Right ventricle myocardium superior (tissue), 1 donor: Measurements from ENCODE around the gene MRPL47. TPM values are rescaled to one million over a fixed set of nuclear protein-coding genes. Genes with fewer than 3 reads are reported as not detected.
"Not testable (repeated sequence)": the region's sequence is repeated elsewhere in the genome, so short reads cannot be mapped to it uniquely, and the experiment has no call there.

Experiments
- ATAC-seq: fragments of 200-7000 bp; cut with Tn5 transposase; one replicate; pipeline ENCODE4 v1.9.1; 2020; ENCODE audit warnings: mild to moderate bottlenecking; ENCODE audit not compliant: poor library complexity
- DNase-seq: peaks from one replicate; pipeline ENCODE4 v3.0.0-alpha.2; 2020
- intact Hi-C: fragments of 100-400 bp; cut with DNase I; formaldehyde crosslinking; loops from one replicate; pipeline ENCODE4 v1.11.2; 2022
- long read RNA-seq: library from polyadenylated mRNA; unstranded; transcript quantifications from one replicate; pipeline ENCODE4 v2.0.0, GENCODE V29; 2021
- total RNA-seq: library from RNA; stranded (reverse); fragmentation: NEBNext Ultra II Directional; extraction: Animal tissue kit (Norgen Biotek cat#: 25700); gene quantifications from one replicate; pipeline ENCODE4 v1.2.1, GENCODE V29; 2021
- donor health status: DM: no; HTN: yes; CAD: no; lungs with severe emphysema.

Gene MRPL47
- 44.4 TPM for total RNA-seq
- long read RNA-seq, transcript MRPL47-203 (7 exons, 1,370 nt) = major isoform, 33 of 37 reads
- long read RNA-seq, partial matches to known transcripts = 1 of 37 reads
- long read RNA-seq, other reads (novel, unspliced or antisense) = 1 of 37 reads

DNA sequence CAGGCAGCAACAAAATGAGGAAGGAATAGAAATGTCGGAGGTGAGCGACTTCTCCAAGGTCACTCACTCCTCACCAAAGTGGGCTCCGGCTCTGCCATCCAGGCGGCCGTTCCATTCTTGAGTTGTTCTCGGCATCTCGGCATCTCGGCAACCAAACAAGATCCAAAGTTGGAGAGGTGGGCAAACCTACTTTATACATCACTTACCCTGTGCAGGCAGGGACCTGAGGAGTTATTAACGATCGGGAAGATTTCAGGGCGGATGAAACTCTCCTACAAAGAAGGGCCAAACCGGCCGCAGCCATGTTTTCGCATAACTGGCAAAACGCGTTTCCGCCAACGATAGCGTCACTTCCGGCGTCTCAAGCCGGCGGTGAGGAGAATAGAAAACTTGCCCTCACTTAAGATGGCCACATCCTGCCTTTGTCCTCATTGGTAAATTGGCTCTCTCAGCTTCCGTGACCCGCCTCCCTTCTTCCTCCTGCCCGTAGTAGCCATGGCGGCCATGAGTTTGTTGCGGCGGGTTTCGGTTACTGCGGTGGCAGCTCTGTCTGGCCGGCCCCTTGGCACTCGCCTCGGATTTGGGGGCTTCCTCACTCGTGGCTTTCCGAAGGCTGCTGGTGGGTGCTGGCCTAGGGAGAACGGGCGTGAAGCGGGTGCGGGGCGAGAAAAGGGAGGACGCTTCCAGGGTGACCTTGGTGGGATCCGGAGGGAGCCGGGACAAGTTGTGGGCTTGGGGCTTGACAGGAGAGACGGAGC is at the start of gene MRPL47, which contains the start of gene NDUFB5:
Gene MRPL47 (minus strand): TSS at position 318 of the 758 bp plus-strand sequence. CDS start 14 bp downstream, at position 304.
Gene NDUFB5 (plus strand): TSS at position 474 of the 758 bp plus-strand sequence. CDS start 22 bp downstream, at position 496.
- ATAC-seq (peak; percentile 99), DNase-seq (peak; percentile 96)
- intact Hi-C loops = no loop called here

DNA sequence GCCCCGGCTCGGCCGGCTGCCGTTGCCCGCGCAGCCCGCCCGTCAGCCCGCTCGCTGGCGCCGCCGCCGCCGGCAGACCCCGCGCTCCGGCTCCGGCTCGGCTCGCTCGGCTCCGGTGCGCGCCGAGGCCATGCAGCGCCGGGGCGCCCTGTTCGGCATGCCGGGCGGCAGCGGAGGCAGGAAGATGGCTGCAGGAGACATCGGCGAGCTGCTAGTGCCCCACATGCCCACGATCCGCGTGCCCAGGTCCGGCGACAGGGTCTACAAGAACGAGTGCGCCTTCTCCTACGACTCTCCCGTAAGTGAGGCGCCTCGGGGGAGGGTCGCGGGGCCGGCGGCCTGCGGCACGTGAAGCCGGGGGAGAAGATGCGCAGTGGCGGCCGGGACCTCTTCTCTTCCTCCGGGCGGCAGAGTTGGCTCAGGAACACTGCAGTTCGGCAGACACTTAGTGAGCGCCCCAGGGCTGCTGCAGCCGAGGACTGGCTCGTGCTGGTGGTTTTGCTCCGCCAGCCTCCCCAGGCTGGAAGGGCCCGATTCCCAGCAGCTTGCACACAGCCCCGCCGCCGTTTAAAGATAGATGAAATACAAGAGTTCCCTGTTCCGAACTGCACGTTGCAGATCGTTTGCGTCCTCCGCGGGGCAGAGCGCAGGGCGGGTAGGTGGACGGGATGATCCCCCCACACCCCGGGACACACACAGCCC is 48.8 kb upstream of the MRPL47 start:
- DNase-seq (peak; percentile 82), ATAC-seq (peak; percentile 82)
- intact Hi-C loops = loop anchor here (10.0 kb wide), 1 partner anchor 62 kb away; no protein-coding TSS in a partner anchor

DNA sequence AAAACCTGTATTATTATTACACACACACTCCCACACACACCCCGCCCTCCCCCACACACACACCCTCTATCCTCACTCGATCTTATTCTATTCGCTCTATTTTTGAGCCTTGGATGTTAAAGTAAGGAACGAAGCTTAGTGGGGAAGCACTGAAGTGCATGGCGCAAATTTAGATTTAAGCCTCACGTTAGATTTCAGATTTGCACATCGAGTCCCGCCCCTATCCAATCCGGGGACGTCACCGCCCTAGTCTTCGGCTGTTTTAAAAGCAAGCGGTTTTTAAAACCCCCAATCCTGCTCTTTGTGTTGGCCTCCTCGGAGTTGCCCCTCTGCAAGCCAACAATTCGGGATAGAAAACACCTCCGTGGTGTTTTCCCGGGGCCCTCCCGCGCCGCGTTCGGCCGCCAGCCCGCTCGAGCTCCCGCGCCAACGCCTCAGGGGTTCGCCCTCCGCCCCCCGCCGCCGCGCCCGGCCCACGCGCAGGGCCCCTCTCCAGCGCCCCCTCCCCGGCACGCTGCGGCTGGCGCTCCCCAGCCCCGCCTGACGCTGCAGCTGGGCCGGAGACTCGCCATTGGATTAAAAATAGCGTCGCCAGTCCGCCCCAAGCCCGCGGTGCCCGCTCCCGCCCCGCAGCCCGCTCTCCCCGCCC is 48.1 kb upstream of the MRPL47 start, which contains the start of gene USP13:
Gene USP13 (plus strand): TSS at position 594 of the 649 bp plus-strand sequence. CDS start 186 bp downstream, outside the sequence.
- ATAC-seq (peak; percentile 66), DNase-seq (peak; percentile 83)
- intact Hi-C loops = loop anchor here (10.0 kb wide), 1 partner anchor 62 kb away; no protein-coding TSS in a partner anchor

DNA sequence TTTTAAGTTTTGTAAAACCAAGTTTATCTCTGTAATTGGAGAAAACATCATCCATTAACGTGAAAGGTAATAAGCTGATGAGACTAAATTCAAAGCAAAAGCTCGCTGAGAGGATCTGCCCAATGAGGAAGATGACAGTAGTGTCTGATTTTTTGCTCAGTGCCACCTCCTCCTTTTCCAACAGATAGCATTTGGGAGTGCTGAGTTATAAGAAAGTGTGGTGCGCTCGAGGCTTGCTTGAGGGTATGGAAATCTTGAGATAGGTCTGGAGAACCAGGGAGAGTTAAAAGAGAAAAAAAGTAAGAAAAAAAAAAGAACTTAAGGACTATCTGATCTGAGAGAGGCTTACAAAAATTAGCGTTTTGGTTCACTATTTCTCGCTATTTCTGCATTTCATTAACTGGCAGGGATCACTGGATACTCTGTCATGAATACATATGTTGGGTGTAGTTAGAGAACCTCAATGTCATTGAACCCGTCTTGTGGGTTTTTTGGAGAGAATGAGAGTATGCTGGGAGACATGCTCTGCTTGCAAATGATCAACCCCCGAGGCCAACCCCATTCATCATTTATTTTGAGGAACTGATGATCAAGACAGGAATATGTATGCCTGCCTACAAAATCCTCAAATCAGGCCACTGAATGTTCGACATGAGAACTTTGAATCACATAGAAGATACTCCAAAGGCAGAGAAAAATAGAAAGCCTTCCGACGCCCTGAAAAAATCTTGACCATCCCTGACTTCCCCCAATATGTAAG is 47.4 kb upstream of the MRPL47 start:
- intact Hi-C loops = loop anchor here (10.0 kb wide), 1 partner anchor 63 kb away; no protein-coding TSS in a partner anchor

DNA sequence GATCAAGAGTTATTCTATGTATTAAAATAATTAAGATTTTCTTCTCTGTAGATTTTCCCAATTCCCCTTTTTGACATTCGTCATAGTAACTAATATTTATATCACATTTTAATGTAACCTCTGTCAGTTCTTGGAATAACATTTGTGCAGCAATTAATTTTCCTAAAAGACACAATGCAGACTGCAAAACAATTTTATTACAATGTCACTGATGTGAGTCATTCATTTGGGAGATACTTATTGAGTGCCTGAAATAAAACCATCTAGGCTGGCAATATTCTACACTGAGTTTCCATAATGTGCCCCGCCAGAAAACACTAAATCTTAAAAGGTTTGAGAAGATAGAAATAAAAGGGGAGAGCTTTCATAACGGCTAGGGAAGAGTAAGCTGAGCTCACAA is 41.7 kb upstream of the MRPL47 start:
- intact Hi-C loops = no loop called here
- DNase-seq (no peak), ATAC-seq (no peak)

More for the DNA sequence above, 47.4 kb upstream of the MRPL47 start:
- ATAC-seq = no peak
- no peak for DNase-seq

DNA sequence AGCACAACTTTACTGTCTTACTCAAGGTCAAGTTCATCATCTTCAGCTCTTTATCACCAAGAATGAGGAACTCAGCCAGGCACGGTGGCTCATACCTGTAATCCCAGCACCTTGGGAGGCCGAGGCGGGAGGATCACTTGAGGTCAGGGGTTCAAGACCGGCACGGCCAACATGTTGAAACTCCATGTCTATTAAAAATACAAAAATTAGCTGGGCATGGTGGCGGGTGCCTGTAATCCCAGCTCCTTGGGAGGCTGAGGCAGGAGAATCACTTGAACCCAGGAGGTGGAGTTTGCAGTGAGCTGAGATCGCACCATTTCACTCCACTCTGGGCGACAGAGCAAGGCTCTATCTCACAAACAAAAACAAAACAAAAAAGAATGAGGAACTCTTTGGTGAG is 39.4 kb upstream of the MRPL47 start:
- ATAC-seq, intact Hi-C loops, DNase-seq: not testable (repeated sequence)

DNA sequence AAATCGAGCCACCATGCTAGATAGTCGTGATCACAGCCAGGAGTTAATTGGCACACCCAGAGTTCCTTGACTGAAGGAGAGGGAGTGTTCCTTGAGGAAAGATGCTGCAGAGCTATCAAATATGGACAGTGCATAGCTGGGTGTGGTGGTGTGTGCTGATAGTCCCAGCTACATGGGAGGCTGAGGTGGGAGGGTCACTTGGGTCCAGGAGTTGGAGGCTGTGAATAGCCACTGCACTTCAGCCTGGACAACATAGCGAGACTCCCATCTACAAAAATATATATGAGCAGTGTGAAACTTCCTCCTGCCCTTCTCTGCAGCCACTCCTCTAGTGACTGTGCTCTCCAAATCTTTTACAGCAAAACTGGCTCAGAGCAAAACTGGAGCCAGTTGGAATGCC is 38.4 kb upstream of the MRPL47 start:
- intact Hi-C loops = no loop called here
- ATAC-seq (no peak), DNase-seq (no peak)

DNA sequence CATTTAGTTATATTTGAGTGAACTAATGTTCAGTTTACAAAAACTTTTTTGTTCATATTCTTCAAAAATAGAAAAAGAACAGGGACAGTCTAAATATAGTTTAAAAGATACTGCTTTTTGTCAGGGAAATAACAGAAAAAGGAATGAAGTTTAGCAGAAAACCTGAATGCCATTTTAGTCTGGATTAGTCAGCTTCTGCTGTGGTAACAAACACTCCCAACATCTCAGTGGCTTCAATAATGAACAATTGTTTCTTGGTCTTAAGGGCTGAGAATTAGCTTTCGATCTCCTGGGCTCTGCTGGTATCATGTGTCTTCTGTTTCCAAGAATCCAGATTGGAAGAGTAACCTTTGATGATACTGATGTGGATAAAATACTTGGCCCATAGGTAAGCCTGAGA is 36.0 kb upstream of the MRPL47 start:
- intact Hi-C loops = no loop called here
- no peak for DNase-seq
- no peak for ATAC-seq

DNA sequence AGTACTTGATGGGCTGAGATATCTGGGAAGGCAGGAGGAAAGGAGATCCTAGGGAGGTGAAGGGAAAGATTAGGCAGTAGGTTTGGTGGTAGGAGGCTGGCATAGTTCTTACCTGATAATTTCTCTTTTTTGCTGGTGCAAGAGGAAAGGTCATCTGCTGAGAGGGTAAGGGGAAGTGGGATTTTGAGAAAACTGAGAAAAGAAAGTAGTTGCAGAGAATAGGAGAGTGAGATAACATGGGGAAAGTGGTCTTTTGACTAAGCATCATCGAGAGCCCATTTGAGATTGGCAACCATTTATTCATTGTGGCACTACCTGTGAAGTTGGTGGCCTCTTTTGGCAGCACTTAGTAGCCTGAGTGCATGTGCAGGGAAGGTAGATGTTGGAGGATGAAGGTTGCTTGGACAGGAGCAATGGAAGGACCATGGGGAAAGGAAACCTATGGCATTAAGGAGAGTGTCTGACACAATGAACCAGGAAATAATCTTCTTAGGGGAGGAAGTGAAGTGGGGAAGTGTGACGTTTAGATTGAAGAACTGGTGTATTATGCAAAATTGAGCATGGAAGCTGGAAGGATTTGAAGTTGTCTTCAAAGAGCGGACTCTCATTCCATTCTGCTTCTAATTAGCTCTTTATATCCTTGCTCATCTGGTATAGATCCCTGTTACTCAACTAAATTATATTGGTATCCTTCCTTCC is 26.5 kb upstream of the MRPL47 start:
- no peak for ATAC-seq
- DNase-seq = no peak
- intact Hi-C loops = no loop called here

DNA sequence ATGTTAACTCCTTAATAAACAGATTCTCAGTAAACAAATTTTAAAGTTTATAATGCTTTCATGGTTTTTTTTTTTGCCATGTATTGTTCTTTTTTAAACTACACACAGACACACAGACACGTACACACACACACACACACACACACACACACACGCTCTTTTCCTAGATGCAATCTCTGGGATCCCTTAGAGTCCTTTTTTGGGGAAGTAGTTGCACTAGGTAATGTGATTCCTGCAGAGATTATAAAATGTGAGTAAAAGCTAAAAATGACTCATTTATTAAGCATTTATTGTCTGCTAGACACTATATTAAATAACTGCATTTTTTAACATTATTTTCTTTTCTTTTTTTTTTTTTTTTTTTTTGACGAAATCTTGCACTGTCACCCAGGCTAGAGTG is 20.0 kb upstream of the MRPL47 start:
- ATAC-seq (no peak), DNase-seq (no peak)
- intact Hi-C loops = no loop called here

DNA sequence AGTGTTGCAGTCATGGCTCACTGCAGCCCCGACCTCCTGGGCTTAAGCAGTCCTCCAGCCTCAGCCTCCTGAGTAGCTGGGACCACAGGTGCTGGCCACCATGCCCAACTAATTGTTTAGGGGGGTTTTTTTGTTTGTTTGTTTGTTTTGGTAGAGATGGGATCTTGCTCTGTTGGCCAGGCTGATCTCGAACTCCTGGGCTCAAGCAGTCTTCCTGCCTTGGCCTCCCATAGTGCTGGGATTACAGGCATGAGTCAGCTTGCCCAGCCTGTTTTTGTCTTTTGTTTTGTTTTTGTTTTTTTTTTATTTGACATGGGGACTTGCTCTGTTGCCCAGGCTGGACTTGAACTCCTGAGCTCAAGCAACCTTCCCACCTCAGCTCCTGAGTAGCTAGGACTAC is 17.6 kb upstream of the MRPL47 start:
- ATAC-seq (no peak), DNase-seq (no peak)
- intact Hi-C loops = no loop called here

DNA sequence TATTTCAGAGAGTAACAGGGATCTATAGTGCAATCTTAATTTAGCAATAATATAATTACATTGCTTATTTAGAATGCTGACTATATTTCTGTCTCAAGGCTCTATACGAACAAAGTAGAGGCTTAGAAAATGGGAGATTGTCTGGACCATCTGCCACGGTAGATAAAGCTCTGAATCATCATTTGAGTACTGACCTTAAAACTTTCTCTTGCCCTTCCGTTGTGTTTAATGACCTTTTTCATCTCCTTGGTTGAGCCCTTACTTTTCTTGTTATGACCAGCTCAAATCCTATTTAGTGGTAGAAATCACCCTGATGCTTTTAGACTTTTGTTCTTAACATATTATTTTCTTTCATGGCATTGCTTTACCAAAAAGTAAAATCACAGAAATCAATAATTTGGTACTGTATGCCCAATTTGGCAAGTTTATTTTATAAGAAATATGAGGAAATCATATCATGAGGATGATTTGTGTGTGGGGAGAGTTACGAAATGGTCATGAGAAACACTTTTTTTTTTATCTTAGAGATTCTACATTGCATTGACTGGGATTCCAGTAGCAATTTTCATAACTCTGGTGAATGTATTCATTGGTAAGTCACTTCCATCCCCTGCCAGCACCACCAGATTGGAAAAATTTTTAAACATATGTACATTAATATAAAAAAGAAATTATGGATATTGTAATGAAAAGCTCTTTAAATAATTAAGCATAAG is 11.2 kb upstream of the MRPL47 start:
- DNase-seq = no peak
- intact Hi-C loops = no loop called here
- ATAC-seq = no peak

DNA sequence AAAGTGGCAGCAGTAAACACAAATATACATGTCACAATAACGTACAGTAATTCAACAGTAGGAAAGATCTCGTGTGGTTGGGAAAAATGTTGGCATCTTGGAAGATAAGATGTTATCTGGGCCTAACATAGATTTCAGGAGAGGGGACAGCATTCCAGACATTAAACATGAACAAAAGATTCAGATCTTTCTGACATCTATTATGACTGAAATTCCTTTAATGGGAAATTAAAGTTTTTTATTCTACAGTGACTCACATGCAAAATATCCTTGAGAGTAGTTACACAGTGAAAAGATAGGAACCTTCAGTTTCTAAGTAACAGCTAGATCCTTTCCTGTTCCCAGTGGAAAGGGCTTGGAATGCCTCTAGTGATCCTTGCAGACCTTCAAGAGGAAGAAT is 9.4 kb upstream of the MRPL47 start:
- DNase-seq (no peak), ATAC-seq (no peak)
- intact Hi-C loops = no loop called here

DNA sequence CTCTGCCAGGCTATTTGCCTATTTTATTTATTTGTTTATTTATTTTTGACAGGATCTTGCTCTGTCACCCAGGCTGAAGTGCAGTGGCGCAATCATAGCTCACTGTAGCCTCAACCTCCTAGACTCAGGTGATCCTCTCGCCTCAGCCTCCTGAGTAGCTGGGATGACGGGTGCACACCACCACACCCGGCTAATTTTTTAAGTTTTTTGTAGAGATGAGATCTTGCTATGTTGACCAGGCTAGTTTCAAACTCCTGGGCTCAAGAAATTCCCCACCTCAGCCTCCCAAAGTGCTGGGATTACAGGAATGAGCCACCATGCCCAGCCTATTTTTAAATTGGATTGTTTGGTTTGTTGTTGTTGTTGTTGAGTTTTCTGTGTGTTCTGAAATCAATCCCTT is 5.6 kb upstream of the MRPL47 start:
- ATAC-seq = no peak
- DNase-seq = no peak
- intact Hi-C loops = no loop called here

DNA sequence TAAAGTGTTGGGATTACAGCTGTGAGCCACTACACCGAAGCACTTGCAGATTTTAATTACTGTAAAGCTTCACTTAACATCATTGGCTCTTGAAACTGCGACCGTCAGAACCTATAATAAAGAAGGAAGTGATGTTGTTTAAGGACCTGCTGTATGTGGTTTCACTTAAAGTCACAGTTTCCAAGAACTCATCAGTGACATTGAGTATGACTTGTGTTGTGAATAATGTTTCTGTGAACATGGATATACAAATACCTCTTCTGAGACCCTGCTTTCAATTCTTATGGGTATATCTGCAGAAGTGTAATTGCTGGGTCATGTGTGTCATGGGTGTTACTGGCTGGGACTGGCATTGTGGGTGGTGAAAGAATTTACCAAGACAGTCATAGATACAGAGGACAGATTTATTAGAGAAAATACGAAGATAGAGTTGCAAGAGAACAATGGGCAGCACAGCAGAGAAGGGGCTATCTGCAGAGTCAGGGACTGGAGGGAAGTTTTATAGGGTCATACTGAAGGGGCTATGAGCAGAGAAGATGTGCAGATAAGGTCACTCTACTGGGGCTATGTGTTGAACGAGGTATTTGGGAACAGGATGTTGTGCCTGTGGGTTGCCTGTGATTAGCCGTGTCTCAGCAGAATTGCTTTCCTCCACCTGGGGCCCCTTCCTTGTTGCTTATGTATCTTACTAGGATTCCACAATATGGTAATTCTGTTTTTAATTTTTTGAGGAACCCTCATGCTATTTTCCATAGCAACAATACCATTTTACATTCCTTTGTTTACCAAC is 4.7 kb upstream of the MRPL47 start:
- intact Hi-C loops = no loop called here

DNA sequence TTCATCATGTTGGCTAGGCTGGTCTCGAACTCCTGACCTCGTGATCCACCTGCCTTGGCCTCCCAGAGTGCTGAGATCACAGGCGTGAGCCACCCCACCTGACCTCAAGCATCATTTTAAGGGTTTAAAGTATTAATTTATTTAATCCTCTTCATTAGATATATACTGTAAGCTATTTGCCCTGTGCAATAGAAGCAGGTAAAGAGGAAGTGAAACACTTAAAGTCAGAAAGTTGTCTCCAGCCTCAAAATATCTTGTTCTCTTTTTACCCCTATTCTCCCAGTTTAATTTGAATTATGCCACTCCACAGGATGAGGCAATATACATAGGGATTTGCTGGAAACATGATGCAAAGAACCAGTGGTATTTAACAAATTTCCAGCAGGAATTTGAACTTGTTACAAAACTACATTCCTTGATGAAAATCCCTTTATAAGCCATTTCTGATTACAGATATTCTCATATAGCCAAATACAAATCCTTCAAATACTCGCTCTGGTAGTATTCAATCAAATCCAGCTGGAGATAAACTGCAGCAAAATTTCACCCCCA is 2.2 kb upstream of the MRPL47 start:
- intact Hi-C loops = no loop called here

More for the DNA sequence above, 4.7 kb upstream of the MRPL47 start:
- no peak for DNase-seq
- ATAC-seq = no peak

More for the DNA sequence above, 2.2 kb upstream of the MRPL47 start:
- DNase-seq (no peak), ATAC-seq (no peak)
